Panc1 (cell line): ENCODE results near the gene VASN. TPM values are rescaled to one million over a fixed set of nuclear protein-coding genes. Genes with fewer than 3 reads are reported as not detected.
A peak's percentile ranks its signal among the peaks of the same experiment; 100 is the strongest.

Experiments used
- ATAC-seq: fragments of 200-7000 bp; cut with Tn5 transposase; 2 replicates; pipeline ENCODE4 v1.9.1; 2020; ENCODE audit warnings: mild to moderate bottlenecking, moderate library complexity
- BruUV-seq: library from RNA; stranded (reverse); fragments of 400-500 nt; replicated peaks from 2 replicates; lab custom pipeline; 2021; lab: Mats Ljungman, UMichigan
- CTCF ChIA-PET: fragments of 300-600 bp; sonication (Branson Sonifier 250); formaldehyde crosslinking; loops from one replicate; lab custom pipeline; 2022; ENCODE audit warnings: antibody characterized with exemption; lab: Charles Lee
- POLR2A ChIA-PET: fragments of 300-600 bp; sonication (Branson Sonifier 250); formaldehyde crosslinking; loops from one replicate; lab custom pipeline; 2022; ENCODE audit warnings: antibody characterized with exemption; lab: Charles Lee
- DNase-seq: peaks from one replicate; pipeline ENCODE4 v3.0.0-alpha.2; 2010; ENCODE audit warnings: low read depth, low spot score
- H3K27ac ChIP-seq: 2 replicates; pipeline ENCODE4 v1.5.1; 2011; ENCODE audit warnings: mild to moderate bottlenecking, low read length, inconsistent platforms
- H3K27me3 ChIP-seq: fragments of 200-500 bp; sonication (Bioruptor generic); 2 replicates; pipeline ENCODE4 v1.6.0; 2014; ENCODE audit warnings: low read length, inconsistent platforms; ENCODE audit not compliant: control insufficient read depth, insufficient read depth
- H3K36me3 ChIP-seq: fragments of 200-500 bp; sonication (Bioruptor generic); 2 replicates; pipeline ENCODE4 v1.5.1; 2014; ENCODE audit warnings: inconsistent platforms, mild to moderate bottlenecking, low read length, moderate library complexity; ENCODE audit not compliant: control insufficient read depth, insufficient read depth
- H3K4me1 ChIP-seq: 2 replicates; pipeline ENCODE4 v1.5.1; 2011; ENCODE audit warnings: inconsistent platforms, mild to moderate bottlenecking, low read length, moderate library complexity; ENCODE audit not compliant: control insufficient read depth, insufficient read depth
- H3K4me3 ChIP-seq, 2 experiments: 2 replicates each; pipeline ENCODE4 v1.5.1; 2011 to 2012; ENCODE audit warnings: low read depth in 2 of 2, low read length in 2 of 2, mild to moderate bottlenecking in 2 of 2, inconsistent platforms in 1 of 2, moderate library complexity in 1 of 2
- H3K9me3 ChIP-seq: fragments of 200-500 bp; sonication (Bioruptor generic); 2 replicates; pipeline ENCODE4 v1.5.1; 2014; ENCODE audit warnings: low read depth, mild to moderate bottlenecking, inconsistent platforms, low read length, moderate library complexity; ENCODE audit not compliant: control insufficient read depth, insufficient read depth
- POLR2AphosphoS5 ChIP-seq: IDR thresholded peaks from 2 replicates; pipeline ENCODE4 v1.6.1; 2012; ENCODE audit warnings: mild to moderate bottlenecking, low read depth, low read length, moderate library complexity
- SIN3A ChIP-seq: IDR thresholded peaks from 2 replicates; pipeline ENCODE4 v1.6.1; 2012; ENCODE audit warnings: low read depth, mild to moderate bottlenecking, low read length, moderate library complexity, borderline replicate concordance; ENCODE audit not compliant: insufficient read depth
- TCF7L2 ChIP-seq: IDR thresholded peaks from 2 replicates; pipeline ENCODE4 v1.6.1; 2011; ENCODE audit warnings: mild to moderate bottlenecking, low read depth, low read length, inconsistent platforms
- in situ Hi-C: cut with HindIII; loops from 2 replicates; pipeline ENCODE4 v1.10.0; 2016; ENCODE audit warnings: low sequenced_read_pairs, low pct_unique_long_range_greater_than_20kb
- intact Hi-C: fragments of 100-400 bp; cut with micrococcal nuclease; formaldehyde crosslinking; loops from one replicate; pipeline ENCODE4 v1.10.0; 2022; ENCODE audit not compliant: unreplicated experiment
- total RNA-seq: library from RNA; stranded (reverse); gene quantifications from one replicate; pipeline ENCODE4 v1.2.1, GENCODE V29; 2021; ENCODE audit not compliant: unreplicated experiment
- TF ChIP-seq, protein P1 (sequence below), 2 experiments: IDR thresholded peaks; 2 replicates each; pipeline ENCODE4 v1.6.1; 2011 to 2012; ENCODE audit warnings: low read depth in 2 of 2, control low read depth in 1 of 2, low read length in 1 of 2, mild to moderate bottlenecking in 1 of 2, moderate library complexity in 1 of 2; ENCODE audit not compliant: insufficient read depth in 1 of 2
- TF ChIP-seq, protein P2 (sequence below): fragments of 450-650 bp; IDR thresholded peaks from 2 replicates; pipeline ENCODE4 v1.5.1; 2017; ENCODE audit warnings: mild to moderate bottlenecking

The VASN gene
- total RNA-seq, 1 experiment from 2014 or later = 33.5 TPM

DNA sequence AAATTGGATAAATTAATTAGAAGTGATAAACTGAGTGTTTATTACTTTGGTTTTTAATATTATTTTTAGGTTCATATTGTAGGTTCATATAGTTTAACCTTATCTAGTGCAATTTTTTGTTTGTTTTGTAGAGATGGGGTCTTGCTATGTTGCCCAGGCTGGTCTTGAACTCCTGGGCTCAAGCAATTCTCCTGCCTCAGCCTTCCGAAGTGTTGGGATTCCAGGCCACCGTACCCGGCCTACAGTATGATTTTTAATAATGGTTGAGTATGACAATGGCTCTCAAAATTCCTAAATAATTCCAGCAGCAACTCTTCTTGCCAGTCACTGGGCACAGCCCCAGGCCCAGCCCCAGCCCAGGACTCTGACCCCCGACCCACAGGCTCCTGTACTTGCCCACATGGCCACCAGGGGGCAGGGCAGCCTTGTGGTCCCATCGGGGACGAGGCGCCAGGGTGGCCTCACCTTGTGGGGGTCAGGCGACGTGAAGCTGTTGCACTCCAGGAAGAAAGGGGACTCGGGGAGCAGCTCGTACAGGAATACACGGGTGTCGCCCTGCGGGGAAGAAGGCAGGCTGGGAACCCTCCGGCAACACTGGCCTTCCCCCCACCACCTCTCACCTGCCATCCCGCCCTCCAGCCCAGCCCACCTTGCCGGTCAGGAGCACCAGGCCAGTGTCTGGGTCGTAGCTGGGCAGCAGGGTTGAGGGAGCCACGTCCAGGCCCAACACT, 12.7 kb upstream of the VASN start:
- Histone ChIP-seq H3K36me3 (no peaks in the 10 kb centered on the region), H3K9me3 (no peaks in the 10 kb centered on the region), H3K27ac (no peak overlapping the region), H3K4me1 (no peaks in the 10 kb centered on the region), H3K4me3 (no peak overlapping the region), H3K27me3 (no peaks in the 10 kb centered on the region)
- ChIA-PET POLR2A (no interaction called here), CTCF (interaction anchor here (0.8 to 2.3 kb wide), 5 partner anchors 16 to 45 kb away, joined by 3 to 35 read pairs (median 4); no protein-coding TSS in a partner anchor)
- intact Hi-C loops (loop anchor here (1.0 kb wide), 1 partner anchor 45 kb away; no protein-coding TSS in a partner anchor), in situ Hi-C loops (no loop called here)
- no TSS peak for BruUV-seq
- TF ChIP-seq TCF7L2 = no peak
- TF ChIP-seq SIN3A = no peak
- TF ChIP-seq POLR2AphosphoS5 = no peak
- TF ChIP-seq, protein P1, sequence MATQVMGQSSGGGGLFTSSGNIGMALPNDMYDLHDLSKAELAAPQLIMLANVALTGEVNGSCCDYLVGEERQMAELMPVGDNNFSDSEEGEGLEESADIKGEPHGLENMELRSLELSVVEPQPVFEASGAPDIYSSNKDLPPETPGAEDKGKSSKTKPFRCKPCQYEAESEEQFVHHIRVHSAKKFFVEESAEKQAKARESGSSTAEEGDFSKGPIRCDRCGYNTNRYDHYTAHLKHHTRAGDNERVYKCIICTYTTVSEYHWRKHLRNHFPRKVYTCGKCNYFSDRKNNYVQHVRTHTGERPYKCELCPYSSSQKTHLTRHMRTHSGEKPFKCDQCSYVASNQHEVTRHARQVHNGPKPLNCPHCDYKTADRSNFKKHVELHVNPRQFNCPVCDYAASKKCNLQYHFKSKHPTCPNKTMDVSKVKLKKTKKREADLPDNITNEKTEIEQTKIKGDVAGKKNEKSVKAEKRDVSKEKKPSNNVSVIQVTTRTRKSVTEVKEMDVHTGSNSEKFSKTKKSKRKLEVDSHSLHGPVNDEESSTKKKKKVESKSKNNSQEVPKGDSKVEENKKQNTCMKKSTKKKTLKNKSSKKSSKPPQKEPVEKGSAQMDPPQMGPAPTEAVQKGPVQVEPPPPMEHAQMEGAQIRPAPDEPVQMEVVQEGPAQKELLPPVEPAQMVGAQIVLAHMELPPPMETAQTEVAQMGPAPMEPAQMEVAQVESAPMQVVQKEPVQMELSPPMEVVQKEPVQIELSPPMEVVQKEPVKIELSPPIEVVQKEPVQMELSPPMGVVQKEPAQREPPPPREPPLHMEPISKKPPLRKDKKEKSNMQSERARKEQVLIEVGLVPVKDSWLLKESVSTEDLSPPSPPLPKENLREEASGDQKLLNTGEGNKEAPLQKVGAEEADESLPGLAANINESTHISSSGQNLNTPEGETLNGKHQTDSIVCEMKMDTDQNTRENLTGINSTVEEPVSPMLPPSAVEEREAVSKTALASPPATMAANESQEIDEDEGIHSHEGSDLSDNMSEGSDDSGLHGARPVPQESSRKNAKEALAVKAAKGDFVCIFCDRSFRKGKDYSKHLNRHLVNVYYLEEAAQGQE (IDR thresholded peaks at IDR 0.05; ENCODE audit: insufficient read depth in 1 of 2, low read depth in 2 of 2, low read length in 1 of 2) = no peak
- TF ChIP-seq, protein P2, sequence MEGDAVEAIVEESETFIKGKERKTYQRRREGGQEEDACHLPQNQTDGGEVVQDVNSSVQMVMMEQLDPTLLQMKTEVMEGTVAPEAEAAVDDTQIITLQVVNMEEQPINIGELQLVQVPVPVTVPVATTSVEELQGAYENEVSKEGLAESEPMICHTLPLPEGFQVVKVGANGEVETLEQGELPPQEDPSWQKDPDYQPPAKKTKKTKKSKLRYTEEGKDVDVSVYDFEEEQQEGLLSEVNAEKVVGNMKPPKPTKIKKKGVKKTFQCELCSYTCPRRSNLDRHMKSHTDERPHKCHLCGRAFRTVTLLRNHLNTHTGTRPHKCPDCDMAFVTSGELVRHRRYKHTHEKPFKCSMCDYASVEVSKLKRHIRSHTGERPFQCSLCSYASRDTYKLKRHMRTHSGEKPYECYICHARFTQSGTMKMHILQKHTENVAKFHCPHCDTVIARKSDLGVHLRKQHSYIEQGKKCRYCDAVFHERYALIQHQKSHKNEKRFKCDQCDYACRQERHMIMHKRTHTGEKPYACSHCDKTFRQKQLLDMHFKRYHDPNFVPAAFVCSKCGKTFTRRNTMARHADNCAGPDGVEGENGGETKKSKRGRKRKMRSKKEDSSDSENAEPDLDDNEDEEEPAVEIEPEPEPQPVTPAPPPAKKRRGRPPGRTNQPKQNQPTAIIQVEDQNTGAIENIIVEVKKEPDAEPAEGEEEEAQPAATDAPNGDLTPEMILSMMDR = peak; percentile 96
- ATAC-seq (peak; percentile 73), DNase-seq (no peak)

DNA sequence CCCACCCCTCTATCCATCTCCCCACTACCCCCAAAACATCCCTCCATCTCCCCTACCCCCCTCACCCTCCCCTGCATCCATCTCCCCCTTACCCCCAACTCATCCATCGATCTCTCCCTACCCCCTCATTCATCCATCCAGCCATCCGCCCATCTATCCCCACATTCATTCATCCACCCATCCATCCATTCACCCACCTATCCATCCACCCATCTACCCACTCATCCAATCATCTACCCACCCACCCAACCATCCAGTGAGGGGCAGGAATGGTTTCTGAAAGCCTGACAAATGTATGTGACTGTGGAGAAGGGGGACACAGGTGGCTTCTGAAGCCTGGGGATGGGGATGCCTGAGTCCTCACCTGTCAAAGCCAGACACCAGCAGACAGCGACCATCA, 11.7 kb upstream of the VASN start:
- TF ChIP-seq POLR2AphosphoS5 (no peak), TCF7L2 (no peak), SIN3A (no peak)
- TF ChIP-seq, protein P1 (IDR thresholded peaks at IDR 0.05; ENCODE audit: insufficient read depth in 1 of 2, low read depth in 2 of 2, low read length in 1 of 2) = no peak
- TF ChIP-seq, protein P2 = no peak
- no TSS peak for BruUV-seq
- H3K4me1 ChIP-seq = no peaks in the 10 kb centered on the region
- H3K36me3 ChIP-seq = no peaks in the 10 kb centered on the region
- H3K27me3 ChIP-seq = no peaks in the 10 kb centered on the region
- ChIA-PET CTCF (interaction anchor here (0.8 to 2.3 kb wide), 5 partner anchors 15 to 43 kb away, joined by 3 to 35 read pairs (median 5); no protein-coding TSS in a partner anchor), POLR2A (no interaction called here)
- no peaks in the 10 kb centered on the region for H3K9me3 ChIP-seq
- no peak for ATAC-seq
- no peak overlapping the region for H3K27ac ChIP-seq
- intact Hi-C loops (loop anchor here (1.0 kb wide), 1 partner anchor 44 kb away; no protein-coding TSS in a partner anchor), in situ Hi-C loops (no loop called here)
- no peak overlapping the region for H3K4me3 ChIP-seq
- DNase-seq = no peak
